Measurements from ENCODE around the gene CTDSPL. TPM values are rescaled to one million over a fixed set of nuclear protein-coding genes. Genes with fewer than 3 reads are reported as not detected.

The CTDSPL gene
- total and polyA plus RNA-seq, 2 of the 8 experiments (the other 6 are each of a cell fraction or from before 2014, with no cell fraction given), result 20.3 to 42.2 TPM

- TF ChIP-seq HDAC2 (IDR thresholded peaks at IDR 0.05; ENCODE audit: borderline replicate concordance in 1 of 2, low read depth in 2 of 2, low read length in 2 of 2) (no peak), HDAC6 (IDR thresholded peaks at IDR 0.05; ENCODE audit: low read depth, low read length) (no peak), EGR1 (IDR thresholded peaks at IDR 0.05; ENCODE audit: borderline replicate concordance, low read depth, low read length) (no peak), PHF8 (conservative IDR thresholded peaks at IDR 0.05; ENCODE audit: low read depth, low read length) (no peak), SP1 (IDR thresholded peaks at IDR 0.05; ENCODE audit: low read depth, low read length) (no peak)
Observed at GRCh38 chr3:37867144-37867543, 5.5 kb downstream of the CTDSPL start (continued).
